GM21515 (cell line): ENCODE measurements around the gene SLC38A1.
"Not testable (repeated sequence)": the region's sequence is repeated elsewhere in the genome, so short reads cannot be mapped to it uniquely, and the experiment has no call there.

Experiments
- ATAC-seq: cut with Tn5 transposase; IDR thresholded peaks from one replicate; pipeline ENCODE4 v1.9.1; 2021; ENCODE audit not compliant: unreplicated experiment

The SLC38A1 gene

DNA sequence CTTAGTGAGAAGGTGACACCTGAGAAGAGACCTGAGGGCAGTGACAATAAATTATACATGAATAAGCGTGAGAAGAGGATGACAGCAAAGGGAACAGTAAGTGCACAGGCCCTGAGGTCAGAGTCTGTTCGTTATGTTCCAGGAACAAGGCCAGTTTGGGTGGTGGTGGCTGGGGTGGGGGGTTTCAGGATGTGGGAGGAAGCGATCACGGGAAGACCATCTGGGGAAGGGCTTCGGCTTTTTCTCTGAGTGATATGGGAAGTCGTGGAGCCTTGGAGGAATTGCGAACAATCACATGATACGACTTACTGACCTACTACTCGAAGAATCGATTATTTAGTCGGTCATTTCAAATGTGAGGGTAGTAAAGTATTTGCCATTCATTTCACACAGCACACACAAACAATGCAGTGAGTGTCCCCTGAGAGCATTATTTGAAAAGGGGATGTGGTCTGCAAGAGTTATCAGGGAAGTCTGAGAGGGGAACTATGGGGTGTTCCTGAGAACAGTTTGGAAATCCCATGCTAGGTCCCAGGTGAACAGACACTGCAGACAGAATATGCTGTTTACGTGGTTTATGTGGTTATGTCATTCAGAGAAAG is 94.7 kb downstream of the SLC38A1 start:
- peak; percentile 43 for ATAC-seq

DNA sequence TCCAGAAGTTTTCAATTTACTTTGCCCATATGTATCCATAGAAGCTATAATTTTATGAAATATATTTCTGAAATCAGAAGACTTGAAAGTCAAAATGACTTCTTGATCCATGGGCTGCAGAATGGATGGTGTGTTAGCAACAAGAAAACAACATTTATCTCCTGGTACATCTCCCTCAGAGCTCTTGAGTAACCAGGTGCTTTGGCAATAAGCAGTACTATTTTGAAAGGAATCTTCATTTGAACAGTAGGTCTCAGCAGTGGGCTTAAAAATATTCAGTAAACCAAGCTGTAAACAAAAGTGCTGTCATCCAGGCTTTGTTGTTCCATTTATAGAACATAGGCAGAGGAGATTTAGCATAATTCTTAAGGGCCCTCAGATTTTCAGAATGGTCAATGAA is 100.4 kb downstream of the SLC38A1 start:
- ATAC-seq: no peak

DNA sequence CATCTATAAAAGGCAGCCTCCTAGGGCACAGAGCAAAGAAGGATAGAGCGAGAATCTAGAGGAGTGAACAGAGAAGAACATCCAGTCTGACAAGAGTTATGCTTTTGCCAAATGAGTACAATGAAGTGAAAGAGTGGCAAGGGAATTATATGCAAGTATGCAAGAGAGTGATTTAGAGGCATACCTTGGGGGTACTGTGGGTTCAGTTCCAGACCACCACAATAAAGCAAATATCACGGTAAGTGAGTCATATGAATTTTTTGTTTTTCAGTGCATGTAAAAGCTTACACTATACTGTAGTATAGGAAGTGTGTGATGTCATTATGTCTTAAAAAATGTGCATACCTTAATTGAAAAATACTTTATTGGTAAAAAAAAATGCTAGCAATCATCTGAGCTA is 101.4 kb downstream of the SLC38A1 start:
- ATAC-seq: no peak

DNA sequence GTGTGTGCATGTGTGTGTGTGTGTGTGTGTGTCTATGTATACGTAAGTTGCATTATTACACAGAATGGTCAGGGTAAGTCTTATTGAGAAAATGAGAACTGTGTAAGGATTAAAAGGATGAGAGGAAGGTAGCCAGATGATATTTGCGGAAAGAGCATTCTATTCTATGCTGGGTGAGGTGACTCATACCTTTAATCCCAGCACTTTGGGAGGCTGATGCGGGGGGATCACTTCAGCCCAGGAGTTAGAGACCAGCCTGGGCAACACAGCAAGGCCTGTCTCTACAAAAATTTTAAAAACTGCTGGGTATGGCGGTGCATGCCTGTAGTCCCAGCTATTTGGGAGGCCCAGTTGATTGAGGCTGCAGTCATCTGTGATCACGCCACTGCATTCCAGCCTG is 103.7 kb downstream of the SLC38A1 start:
- ATAC-seq: no peak

DNA sequence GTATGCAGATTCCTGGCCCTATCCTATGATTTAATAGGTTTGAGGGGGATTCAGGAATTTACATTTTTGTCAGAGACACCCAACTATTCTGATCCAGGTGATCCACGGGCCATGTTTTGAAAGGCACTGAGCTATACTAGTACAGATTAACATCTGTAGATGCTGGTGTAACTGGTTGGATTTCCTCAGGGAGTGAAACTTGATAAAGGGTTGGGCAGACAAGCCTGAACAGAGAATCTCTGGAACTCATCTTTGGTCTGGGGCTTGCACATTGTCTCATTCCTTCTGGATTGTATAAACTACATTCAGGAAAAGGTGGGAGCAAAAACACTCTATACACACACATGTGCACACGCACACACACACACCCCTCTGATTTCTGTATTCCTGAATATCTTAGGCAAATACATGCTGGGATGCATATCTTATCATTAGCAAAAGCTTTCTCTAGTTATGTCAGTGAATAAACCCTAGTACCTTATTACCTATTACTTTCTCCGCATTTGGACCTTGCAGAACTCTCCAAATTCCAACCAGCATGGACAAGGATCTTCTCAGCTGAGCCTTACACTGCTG is 104.6 kb downstream of the SLC38A1 start:
- no peak for ATAC-seq

DNA sequence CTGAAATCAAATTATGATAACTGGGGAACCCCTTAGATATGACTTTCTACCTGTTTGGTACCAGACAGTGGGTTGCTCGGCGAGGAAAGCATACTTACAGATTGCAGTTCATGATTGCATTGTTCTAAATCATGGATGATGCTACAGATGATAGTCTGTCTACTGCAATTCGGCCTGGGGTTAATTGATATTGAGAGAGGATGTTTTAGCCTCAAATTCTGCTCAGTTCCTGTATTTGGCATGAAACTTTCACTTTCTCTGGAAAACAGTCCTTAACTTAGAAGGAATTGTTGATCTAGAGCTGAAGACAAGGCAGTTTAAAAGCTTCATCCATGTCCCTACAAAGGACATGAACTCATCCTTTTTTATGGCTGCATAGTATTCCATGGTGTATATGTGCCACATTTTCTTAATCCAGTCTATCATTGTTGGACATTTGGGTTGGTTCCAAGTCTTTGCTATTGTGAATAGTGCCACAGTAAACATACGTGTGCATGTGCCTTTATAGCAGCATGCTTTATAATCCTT is 106.2 kb downstream of the SLC38A1 start:
- not testable (repeated sequence) for ATAC-seq

DNA sequence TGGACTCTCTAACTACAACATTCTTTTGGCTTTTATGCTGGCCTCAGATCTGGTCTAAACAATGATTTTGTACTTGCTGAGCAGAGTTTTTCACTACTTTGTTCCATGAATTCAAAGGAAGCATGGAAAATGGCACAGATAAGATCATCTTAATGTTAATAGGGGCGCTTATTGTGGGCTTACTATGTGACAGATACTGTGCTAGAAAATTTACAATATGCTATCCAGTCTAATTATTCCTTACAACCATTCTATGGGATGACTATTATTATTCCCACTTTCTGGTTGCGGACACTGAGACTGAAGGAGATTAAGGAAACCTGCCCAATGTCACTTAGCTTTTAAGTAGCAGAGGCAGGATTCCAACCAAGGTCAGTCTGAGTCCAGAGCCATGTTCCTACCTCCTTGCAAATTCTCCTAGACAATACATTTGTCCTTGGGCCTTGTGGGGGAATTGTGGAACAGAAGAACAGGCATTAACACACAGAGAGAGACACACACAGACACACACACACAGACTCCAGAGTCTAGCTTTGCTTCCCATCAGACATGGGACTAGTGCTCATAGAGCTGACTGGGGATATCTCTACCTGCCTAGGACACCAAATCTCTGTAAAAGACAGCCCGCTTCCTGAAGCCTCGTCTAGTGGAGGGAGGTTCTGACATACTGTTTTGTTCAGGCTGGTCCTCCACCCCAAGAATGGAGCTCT is 107.7 kb downstream of the SLC38A1 start:
- no peak for ATAC-seq

DNA sequence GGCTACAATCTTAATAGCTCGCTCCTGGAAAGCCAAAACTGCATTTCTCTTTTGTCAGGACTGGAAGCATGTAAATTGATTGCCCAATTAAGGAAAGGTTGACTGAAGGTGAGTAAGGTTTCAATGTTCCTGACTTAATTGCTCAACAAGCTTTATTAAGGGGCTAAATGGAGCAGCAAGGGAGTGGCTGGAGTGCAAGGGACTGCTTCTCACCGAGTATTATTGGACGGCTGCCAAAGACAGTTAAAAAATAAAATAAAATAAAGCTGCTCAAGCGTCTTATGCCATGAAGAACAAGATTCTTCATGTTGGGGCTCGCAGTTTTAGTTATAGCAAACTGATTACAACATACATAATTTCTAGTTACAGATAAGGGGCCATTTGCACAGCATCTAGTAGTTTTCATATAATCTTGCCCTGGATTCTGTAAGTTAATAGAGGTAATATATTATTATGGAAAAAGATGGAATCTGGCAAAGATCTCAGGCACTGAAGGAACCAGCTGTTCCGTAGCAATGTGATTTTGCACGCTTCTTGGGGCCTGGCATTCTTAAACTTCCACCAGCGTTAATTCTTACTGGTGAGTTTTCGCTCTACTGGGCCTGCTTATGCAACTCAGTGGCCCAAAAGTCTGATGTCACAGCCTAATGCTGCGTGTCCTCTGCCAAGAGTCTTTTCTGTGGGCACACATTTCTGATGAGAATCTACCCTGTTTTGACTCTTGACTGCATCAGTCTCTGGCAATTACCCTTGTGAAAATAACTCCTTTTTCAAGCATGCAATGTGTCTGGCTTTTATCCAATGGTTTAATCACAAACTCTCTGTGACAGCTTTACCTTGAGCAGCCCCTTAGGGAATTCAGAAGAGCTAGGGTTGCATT is 108.5 kb downstream of the SLC38A1 start:
- no peak for ATAC-seq

DNA sequence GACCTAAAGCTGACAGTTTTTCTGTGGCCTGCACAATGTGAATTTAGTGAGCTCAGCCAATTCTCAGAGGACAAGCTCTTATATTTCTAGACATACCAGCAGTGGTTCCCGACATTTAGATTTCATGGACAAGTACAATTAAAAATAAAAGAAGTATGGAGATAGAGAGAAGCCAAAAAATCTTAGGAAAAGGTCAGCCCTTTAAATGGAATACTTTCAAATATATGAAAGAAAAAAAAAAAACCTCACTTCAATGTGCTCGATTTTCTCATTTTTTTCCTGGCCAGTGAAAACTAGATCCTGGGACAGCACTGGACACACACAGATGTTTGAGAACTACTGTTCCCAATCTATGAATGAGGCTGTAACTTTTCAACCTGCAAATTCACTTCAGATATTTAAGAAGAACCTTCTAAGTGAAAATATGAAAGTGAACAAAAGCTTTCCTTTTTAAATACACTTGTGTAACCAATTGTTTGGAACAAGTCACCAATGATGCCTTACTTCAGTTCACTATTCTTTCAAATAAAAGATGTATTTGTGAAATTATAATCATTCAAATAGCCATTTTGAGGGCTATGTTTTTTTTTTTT is 109.4 kb downstream of the SLC38A1 start:
- no peak for ATAC-seq

DNA sequence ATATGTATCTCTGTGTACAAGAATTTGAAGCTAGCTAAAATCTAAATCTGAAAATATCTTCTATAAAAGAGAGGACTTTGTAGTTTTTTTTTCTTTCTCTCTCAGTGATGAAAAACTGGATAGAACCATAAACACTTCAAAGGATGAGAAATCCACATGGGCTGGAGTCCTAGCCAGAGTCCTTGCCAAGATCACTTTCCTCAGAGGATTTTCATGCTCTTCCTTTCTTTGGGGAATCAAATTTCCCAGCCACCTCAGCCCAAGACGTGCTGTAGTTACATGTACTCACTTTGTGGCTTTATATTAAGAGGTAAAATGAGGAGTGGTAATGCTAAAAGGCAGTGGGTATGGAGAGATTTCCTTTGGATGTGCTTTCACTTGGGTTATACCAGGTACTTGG is 110.3 kb downstream of the SLC38A1 start:
- ATAC-seq: no peak

DNA sequence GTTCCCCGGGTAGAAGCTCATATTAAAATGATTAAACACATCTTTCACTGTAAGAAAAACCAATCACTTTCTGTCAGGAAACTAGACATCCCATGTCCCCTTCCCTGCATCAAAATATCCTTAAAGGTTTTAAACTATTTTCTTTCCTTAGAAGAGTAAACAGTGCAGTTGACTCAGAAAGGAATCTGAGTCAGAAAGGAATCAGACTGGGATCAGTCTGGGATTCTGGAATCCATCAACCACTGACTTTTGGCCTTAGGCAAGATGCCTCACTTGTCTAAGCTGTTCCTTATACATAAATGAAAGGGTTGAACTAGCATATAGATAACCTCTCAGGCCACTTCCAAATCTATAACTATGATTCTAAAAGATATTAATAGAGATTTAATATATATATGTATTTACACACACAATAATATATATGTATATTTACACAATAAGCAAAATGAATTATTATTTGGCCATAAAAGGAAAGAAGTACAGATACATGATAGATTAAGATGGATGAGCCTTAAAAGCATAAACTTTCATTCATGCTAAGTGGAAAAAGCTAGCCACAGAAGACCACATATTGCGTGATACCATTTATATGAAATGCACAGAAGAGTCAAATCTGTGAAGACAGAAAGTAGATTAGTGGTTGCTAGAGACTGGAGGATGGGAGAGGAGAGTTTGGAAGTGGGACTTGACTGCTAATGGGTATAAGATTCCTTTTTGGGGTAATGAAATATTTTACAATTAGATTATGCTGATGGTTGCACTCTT is 114.4 kb downstream of the SLC38A1 start:
- ATAC-seq: no peak

DNA sequence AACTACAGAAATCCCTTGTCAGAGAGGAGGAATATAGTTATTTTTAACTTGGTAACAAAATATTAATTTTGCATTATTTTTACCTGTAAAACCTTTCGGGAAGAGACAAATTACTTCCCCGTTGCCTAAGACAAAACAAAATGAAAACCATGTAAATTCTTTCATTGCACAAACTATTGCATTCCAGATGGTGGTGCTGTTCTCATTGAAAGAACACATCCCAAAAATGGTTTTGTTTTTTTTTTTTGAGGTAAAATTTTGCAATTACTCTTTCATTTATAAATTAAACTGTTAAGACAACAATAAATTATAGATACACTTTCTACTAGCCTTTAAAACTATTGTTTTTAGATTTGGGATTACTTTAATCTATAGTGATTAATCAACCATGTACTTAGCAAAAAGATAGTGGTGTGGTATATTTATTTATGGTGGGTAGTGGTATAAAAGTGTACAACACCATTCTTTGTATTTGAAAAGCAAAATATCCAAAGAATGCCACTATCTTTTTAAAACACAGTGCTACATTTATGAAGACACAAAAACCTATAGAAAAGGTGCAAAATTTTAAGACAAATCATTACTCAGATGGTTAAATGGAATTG is 115.5 kb downstream of the SLC38A1 start:
- no peak for ATAC-seq

DNA sequence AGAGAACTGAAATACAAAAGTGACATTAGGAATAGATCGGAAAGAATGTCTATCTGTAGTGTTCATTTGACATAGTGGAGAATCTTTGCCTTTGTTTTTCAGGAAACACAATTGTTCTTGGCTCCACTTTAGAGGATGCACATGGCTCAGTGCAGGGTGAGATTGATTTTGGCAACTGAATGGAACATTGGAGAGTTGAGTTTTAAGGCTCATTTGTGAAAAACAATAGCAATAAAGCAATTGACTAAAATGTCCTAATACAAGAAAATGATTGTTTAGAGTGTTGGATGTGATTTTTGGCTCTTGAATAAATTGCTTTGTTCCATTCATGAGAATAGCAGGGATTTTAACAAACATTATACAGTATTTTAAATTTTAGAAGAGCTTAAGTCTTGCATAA is 116.4 kb downstream of the SLC38A1 start:
- ATAC-seq: no peak

DNA sequence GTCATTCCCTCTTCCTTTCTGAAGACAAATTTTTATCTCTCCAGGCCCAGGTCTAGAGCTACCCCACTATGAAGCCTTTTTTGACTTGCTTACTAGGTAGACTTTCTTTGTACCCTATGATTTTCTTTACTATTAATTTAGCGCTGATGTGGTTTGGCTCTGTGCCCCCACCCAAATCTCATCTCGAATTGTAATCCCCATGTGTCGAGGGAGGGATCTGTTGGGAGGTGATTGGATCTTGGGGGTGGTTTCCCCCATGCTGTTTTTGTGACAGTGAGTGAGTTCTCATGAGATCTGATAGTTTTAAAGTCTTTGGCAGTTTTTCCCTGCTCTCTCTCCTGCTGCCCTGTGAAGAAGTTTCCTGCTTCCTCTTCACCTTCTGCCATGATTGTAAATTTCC is 118.1 kb downstream of the SLC38A1 start:
- ATAC-seq: no peak

DNA sequence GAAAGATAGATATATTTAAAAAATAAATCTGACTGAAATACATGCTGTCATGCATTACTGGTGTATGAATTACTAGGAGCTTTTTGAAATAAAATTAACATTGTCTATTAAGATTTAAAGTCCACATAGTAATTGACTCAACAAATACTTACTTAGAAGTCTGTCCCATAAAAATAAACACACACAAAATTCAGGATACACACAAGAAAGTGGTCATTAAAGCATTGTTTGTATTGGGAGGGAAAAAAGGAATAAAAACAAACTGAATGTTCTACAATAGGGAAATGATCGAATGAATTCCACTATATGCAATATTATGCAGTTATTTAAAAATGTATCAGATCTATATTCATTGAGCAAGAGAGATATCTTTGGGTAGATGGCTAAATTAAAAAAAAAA is 118.9 kb downstream of the SLC38A1 start:
- ATAC-seq: no peak

DNA sequence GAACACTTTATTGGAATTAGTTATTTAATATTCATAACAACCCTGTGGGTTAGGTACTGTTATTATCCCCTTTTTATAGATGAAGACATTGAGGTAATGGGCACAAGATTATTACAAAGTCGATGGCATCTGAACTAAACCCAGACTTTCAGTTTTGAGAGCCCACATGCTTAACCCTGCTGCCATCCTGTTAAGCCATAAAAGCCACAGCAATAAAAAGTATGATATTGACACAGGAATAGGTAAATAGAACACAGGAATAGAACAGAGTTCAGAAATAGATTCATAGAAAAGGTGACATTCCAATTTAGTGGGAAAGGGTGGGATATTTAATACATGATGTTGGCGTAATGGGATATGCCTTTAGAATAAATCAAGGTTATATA is 119.8 kb downstream of the SLC38A1 start:
- no peak for ATAC-seq

DNA sequence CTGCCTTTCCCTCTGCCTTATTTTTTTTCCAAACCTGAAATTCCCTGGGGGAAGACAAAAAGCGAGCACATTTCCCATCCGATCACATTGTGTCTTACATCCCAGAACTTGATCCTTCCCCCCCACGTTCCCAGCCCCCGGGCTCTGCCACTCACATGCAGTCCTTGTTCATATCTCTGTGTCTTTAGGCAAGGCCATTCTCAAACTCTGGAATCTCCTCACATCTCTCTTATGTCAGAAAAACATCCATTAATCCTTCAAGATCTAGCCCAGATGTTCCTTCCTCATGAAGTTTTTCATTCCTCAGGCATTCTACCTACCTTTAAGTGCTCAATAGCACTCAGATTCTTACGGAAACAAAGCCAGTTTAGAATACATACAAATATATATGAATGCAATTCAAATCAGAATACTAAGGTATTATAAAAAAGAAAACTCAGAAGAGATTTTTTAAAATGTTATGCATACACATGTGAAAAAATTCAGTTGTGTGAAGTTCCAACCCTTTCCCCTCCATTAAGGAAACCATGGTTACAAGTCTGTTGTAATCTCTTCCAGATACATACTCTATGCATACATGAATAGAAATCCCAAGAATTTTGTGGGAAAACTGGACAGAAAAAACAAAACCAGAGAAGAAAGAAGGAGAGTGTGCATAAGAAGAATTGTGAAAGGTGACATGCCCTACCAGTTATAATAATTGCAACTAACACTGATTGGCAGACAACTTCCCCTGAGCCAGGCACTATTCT is 120.3 kb downstream of the SLC38A1 start:
- no peak for ATAC-seq

DNA sequence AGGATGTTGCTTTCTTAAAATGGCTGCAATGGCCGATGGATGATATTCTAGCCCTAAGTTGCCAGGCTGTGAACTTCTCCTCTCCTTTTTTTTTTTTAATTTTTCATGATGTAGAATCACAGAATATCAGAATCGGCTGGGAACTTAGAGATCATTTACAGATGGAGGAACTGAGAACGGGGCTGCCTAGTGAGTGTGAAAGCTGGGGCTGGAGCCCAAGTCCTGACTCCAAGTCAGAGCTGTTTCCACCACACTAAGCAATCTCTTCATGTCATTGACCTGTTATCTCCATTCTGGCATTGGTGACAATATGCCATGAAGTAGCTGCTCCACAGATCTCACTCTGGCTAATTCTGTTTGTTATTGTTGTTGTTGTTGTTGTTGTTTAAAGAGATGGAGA is 121.7 kb downstream of the SLC38A1 start:
- no peak for ATAC-seq

DNA sequence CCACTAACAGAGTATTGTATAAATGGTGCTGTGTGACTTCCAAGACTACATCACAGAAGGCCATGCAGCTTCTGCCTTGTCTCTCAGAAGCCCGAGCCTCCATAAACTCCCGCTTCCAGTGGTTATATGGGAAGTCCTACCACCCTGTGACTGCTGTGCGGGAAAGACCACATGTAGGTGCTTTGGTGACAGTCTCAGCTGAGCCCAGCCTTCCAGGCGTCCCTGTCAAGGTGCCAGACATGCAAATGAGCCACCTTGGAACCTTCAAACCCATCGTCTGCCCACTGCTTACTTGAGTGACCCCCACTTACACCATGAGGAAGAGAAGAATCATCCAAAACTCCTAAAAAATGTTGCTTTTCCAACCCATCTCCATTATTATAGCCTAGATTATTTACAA is 123.0 kb downstream of the SLC38A1 start:
- no peak for ATAC-seq
